NK-92 treated with Interleukin-12 subunit alpha and Interleukin-12 subunit beta, amount 100 ng/mL, for 24 hours (cell line): Measurements from ENCODE around the gene PMPCA.
A peak's percentile ranks its signal among the peaks of the same experiment; 100 is the strongest.

Experiments
- DNase-seq: peaks from one replicate; lab custom pipeline; 2025; lab: John Stamatoyannopoulos, UW

The PMPCA gene

GRCh38 chr9:136436055-136436634 lies 25.7 kb downstream of the PMPCA start:
- no peak for DNase-seq

GRCh38 chr9:136437430-136437829 lies 27.0 kb downstream of the PMPCA start:
- no peak for DNase-seq

GRCh38 chr9:136437839-136438547 lies 27.5 kb downstream of the PMPCA start:
- no peak for DNase-seq

GRCh38 chr9:136438548-136439480 lies 28.4 kb downstream of the PMPCA start:
- no peak for DNase-seq

- DNase-seq, result peak; percentile 49
Measured at GRCh38 chr9:136439481-136440408, 29.3 kb downstream of the PMPCA start, which contains the start of gene INPP5E. Gene INPP5E, minus strand, starts transcription at chr9:136439845. Its CDS starts 426 bp downstream, at chr9:136439419.

- DNase-seq, result no peak
Measured at GRCh38 chr9:136441191-136441680, 30.8 kb downstream of the PMPCA start.

- no peak for DNase-seq
Measured at GRCh38 chr9:136441681-136442245, 31.3 kb downstream of the PMPCA start.

GRCh38 chr9:136442265-136442664 lies 31.8 kb downstream of the PMPCA start:
- no peak for DNase-seq

- no peak for DNase-seq
Measured at GRCh38 chr9:136443087-136443486, 32.6 kb downstream of the PMPCA start.

GRCh38 chr9:136443687-136444086 lies 33.2 kb downstream of the PMPCA start:
- DNase-seq, result no peak

- no peak for DNase-seq
Measured at GRCh38 chr9:136444102-136444501, 33.6 kb downstream of the PMPCA start.

GRCh38 chr9:136445799-136446198 lies 35.3 kb downstream of the PMPCA start:
- DNase-seq, result no peak

- no peak for DNase-seq
Measured at GRCh38 chr9:136447173-136447778, 36.8 kb downstream of the PMPCA start.

- no peak for DNase-seq
Measured at GRCh38 chr9:136448655-136449054, 38.2 kb downstream of the PMPCA start.

GRCh38 chr9:136451221-136451877 lies 40.9 kb downstream of the PMPCA start:
- DNase-seq, result no peak

- no peak for DNase-seq
Measured at GRCh38 chr9:136453326-136453725, 42.9 kb downstream of the PMPCA start.

GRCh38 chr9:136454026-136454796 lies 43.8 kb downstream of the PMPCA start:
- DNase-seq, result no peak

- DNase-seq, result no peak
Measured at GRCh38 chr9:136455043-136456002, 44.9 kb downstream of the PMPCA start.
